Measurements from ENCODE around the gene GMCL2.

The GMCL2 gene

DNA sequence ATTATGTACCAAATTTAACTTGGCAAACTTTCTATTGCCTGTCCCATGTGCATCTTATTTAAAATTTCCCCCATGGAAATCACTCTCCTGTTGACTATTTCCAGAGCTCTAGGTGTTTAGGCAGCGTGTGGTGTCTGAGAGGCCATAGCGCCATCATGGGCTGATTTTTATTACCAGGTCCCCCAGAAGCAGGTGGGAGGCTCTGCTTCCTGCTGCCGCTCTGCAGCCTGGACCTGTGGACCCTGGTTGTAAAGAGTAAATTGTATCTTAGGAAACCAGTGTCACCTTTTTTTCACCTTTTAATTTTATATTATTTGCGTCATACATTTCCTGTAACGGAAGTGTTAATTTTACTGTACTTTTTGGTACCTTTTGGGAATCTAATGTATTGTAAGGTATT lies 23.5 kb upstream of the GMCL2 start:
- Histone ChIP-seq H3K9me2 (replicated peaks; ENCODE audit: control insufficient read depth, low read length) (no peaks in the 10 kb centered on the region), H3K36me3 (ENCODE audit: control insufficient read depth, low read length) (peaks cover 100% of the 10 kb centered on the region), H3K79me2 (ENCODE audit: control insufficient read depth, low read length) (peaks cover 42% of the 10 kb centered on the region), H3K4me3 (ENCODE audit: low read length) (no peak overlapping the region), H3K4me2 (ENCODE audit: low read length) (no peak overlapping the region), H3K9me3 (ENCODE audit: control insufficient read depth, insufficient read depth, low read length) (no peaks in the 10 kb centered on the region), H4K20me1 (ENCODE audit: control insufficient read depth, insufficient read depth, low read depth, low read length) (peaks cover 43% of the 10 kb centered on the region), H3K4me1 (ENCODE audit: control insufficient read depth, low read length) (peaks cover 21% of the 10 kb centered on the region), H3K27ac (ENCODE audit: low read depth, low read length) (no peak overlapping the region), H3K27me3 (ENCODE audit: control insufficient read depth, low read length) (no peaks in the 10 kb centered on the region), H3F3A (ENCODE audit: control insufficient read depth, insufficient read depth) (peaks cover 94% of the 10 kb centered on the region)
- TF ChIP-seq EZH2phosphoT487 (IDR thresholded peaks at IDR 0.05; ENCODE audit: borderline replicate concordance, low read length) (no peak), CTCF (IDR thresholded peaks at IDR 0.05; ENCODE audit: low read depth, low read length, poor library complexity, severe bottlenecking) (no peak)

DNA sequence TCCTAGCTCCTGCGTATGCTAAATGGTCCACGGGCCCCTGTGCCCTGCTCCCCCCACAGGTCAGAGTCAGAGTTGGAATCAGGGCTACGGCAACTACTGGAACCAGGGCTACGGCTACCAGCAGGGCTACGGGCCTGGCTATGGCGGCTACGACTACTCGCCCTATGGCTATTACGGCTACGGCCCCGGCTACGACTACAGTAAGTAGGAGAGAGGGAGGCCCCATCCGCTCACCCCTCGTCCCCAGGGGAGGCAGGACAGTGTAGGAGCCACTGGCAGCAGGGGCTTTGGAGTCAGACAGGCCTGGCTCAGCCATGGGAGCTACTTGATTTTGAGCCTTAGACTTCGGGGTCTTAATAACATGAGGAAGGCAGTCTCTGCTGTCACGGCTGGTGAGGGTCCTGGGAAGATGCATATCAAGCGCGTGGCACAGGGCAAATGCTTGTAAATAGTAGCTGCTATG lies 22.9 kb upstream of the GMCL2 start:
- Histone ChIP-seq H3K27ac (ENCODE audit: low read depth, low read length) (no peak overlapping the region), H3K4me3 (ENCODE audit: low read length) (no peak overlapping the region), H3K27me3 (ENCODE audit: control insufficient read depth, low read length) (no peaks in the 10 kb centered on the region), H3K36me3 (ENCODE audit: control insufficient read depth, low read length) (peaks cover 99% of the 10 kb centered on the region), H3K9me2 (replicated peaks; ENCODE audit: control insufficient read depth, low read length) (no peaks in the 10 kb centered on the region), H3K4me1 (ENCODE audit: control insufficient read depth, low read length) (peaks cover 22% of the 10 kb centered on the region), H3F3A (ENCODE audit: control insufficient read depth, insufficient read depth) (peaks cover 93% of the 10 kb centered on the region), H3K79me2 (ENCODE audit: control insufficient read depth, low read length) (peaks cover 48% of the 10 kb centered on the region), H3K4me2 (ENCODE audit: low read length) (no peak overlapping the region), H3K9me3 (ENCODE audit: control insufficient read depth, insufficient read depth, low read length) (no peaks in the 10 kb centered on the region), H4K20me1 (ENCODE audit: control insufficient read depth, insufficient read depth, low read depth, low read length) (peaks cover 44% of the 10 kb centered on the region)
- no peak for TF ChIP-seq EZH2phosphoT487 (IDR thresholded peaks at IDR 0.05; ENCODE audit: borderline replicate concordance, low read length)
- no peak for TF ChIP-seq CTCF (IDR thresholded peaks at IDR 0.05; ENCODE audit: low read depth, low read length, poor library complexity, severe bottlenecking)

DNA sequence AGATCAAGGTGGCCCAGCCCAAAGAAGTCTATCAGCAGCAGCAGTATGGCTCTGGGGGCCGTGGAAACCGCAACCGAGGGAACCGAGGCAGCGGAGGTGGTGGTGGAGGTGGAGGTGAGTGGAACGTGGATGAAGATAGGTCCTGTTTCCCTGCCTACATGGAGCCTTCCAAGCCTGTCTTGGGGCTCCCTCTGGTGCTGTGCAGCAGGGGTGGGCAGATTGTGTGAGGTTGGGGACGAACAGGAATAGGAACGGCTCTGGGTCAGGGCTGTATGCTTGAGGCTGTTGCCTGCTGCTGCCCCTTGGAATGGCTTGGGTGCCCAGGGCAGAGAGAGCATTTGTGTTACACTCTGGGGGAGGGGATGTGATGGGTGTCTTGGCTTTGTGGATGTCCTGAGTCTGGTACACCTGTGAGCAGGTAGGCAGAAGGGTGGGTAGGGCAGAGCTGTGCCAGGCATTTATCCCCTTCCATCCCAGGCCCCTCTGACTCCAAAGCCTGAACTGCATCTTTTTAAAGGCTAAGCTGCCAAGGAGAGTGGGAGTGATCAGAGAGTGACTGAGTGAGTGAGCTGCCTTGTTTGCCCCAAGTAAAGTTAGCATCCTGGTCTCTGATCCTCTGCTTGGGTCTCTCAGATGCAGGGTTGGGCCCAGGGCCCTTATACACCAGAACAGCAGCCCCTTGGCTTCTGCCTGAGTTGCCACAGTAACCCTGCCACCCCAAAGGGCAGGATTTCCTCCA lies 22.3 kb upstream of the GMCL2 start:
- H3F3A ChIP-seq (ENCODE audit: control insufficient read depth, insufficient read depth): peaks cover 90% of the 10 kb centered on the region
- H3K4me3 ChIP-seq (ENCODE audit: low read length): no peak overlapping the region
- peaks cover 97% of the 10 kb centered on the region for H3K36me3 ChIP-seq (ENCODE audit: control insufficient read depth, low read length)
- no peak for TF ChIP-seq EZH2phosphoT487 (IDR thresholded peaks at IDR 0.05; ENCODE audit: borderline replicate concordance, low read length)
- no peak for TF ChIP-seq CTCF (IDR thresholded peaks at IDR 0.05; ENCODE audit: low read depth, low read length, poor library complexity, severe bottlenecking)
- peaks cover 54% of the 10 kb centered on the region for H3K79me2 ChIP-seq (ENCODE audit: control insufficient read depth, low read length)
- peaks cover 22% of the 10 kb centered on the region for H3K4me1 ChIP-seq (ENCODE audit: control insufficient read depth, low read length)
- H3K9me3 ChIP-seq (ENCODE audit: control insufficient read depth, insufficient read depth, low read length): no peaks in the 10 kb centered on the region
- no peak overlapping the region for H3K27ac ChIP-seq (ENCODE audit: low read depth, low read length)
- H4K20me1 ChIP-seq (ENCODE audit: control insufficient read depth, insufficient read depth, low read depth, low read length): peaks cover 44% of the 10 kb centered on the region
- H3K9me2 ChIP-seq (replicated peaks; ENCODE audit: control insufficient read depth, low read length): no peaks in the 10 kb centered on the region
- H3K4me2 ChIP-seq (ENCODE audit: low read length): no peak overlapping the region
- no peaks in the 10 kb centered on the region for H3K27me3 ChIP-seq (ENCODE audit: control insufficient read depth, low read length)
